HS-5 (cell line): ENCODE measurements around the gene SREBF1.
A peak's percentile ranks its signal among the peaks of the same experiment; 100 is the strongest.

Source experiments
- DNase-seq: peaks from one replicate; pipeline ENCODE4 v3.0.0-alpha.2; 2012; ENCODE audit warnings: low read depth

The SREBF1 gene

GRCh38 chr17:17841601-17842025 lies 4.8 kb upstream of the SREBF1 start:
- DNase-seq: no peak

- DNase-seq: no peak
Measured at GRCh38 chr17:17840751-17841591, 4.2 kb upstream of the SREBF1 start.

- peak; percentile 76 for DNase-seq
Measured at GRCh38 chr17:17839791-17840707, 3.3 kb upstream of the SREBF1 start.

- DNase-seq: no peak
Measured at GRCh38 chr17:17837966-17838962, 1.5 kb upstream of the SREBF1 start.

GRCh38 chr17:17837380-17837821 lies 615 bp upstream of the SREBF1 start:
- DNase-seq: no peak

GRCh38 chr17:17836250-17836817 lies 452 bp downstream of the SREBF1 start:
- peak; percentile 82 for DNase-seq

GRCh38 chr17:17835415-17836249 lies 1.2 kb downstream of the SREBF1 start:
- DNase-seq: no peak

GRCh38 chr17:17834974-17835373 lies 1.8 kb downstream of the SREBF1 start:
- DNase-seq: no peak

GRCh38 chr17:17833658-17834357 lies 3.0 kb downstream of the SREBF1 start:
- DNase-seq: no peak

- no peak for DNase-seq
Measured at GRCh38 chr17:17832032-17832363, 4.8 kb downstream of the SREBF1 start.

GRCh38 chr17:17831208-17832031 lies 5.4 kb downstream of the SREBF1 start:
- no peak for DNase-seq

- no peak for DNase-seq
Measured at GRCh38 chr17:17830740-17831207, 6.0 kb downstream of the SREBF1 start.

- DNase-seq: no peak
Measured at GRCh38 chr17:17830269-17830567, 6.6 kb downstream of the SREBF1 start.

GRCh38 chr17:17827826-17828621 lies 8.8 kb downstream of the SREBF1 start:
- no peak for DNase-seq

GRCh38 chr17:17826942-17827785 lies 9.6 kb downstream of the SREBF1 start:
- no peak for DNase-seq

- DNase-seq: no peak
Measured at GRCh38 chr17:17826342-17826713, 10.5 kb downstream of the SREBF1 start.
